Activated naive CD8-positive, alpha-beta T cell treated with anti-CD3 and anti-CD28 coated beads, Interleukin-2, amount 50 U/mL, for 16 hours (primary cell): ENCODE measurements around the gene LENG1.
"Not testable (repeated sequence)": the region's sequence is repeated elsewhere in the genome, so short reads cannot be mapped to it uniquely, and the experiment has no call there.

ENCODE experiments used
- DNase-seq: peaks from one replicate; pipeline ENCODE4 v3.0.0-alpha.2; 2020; ENCODE audit warnings: low read depth, low spot score

Gene LENG1

DNA sequence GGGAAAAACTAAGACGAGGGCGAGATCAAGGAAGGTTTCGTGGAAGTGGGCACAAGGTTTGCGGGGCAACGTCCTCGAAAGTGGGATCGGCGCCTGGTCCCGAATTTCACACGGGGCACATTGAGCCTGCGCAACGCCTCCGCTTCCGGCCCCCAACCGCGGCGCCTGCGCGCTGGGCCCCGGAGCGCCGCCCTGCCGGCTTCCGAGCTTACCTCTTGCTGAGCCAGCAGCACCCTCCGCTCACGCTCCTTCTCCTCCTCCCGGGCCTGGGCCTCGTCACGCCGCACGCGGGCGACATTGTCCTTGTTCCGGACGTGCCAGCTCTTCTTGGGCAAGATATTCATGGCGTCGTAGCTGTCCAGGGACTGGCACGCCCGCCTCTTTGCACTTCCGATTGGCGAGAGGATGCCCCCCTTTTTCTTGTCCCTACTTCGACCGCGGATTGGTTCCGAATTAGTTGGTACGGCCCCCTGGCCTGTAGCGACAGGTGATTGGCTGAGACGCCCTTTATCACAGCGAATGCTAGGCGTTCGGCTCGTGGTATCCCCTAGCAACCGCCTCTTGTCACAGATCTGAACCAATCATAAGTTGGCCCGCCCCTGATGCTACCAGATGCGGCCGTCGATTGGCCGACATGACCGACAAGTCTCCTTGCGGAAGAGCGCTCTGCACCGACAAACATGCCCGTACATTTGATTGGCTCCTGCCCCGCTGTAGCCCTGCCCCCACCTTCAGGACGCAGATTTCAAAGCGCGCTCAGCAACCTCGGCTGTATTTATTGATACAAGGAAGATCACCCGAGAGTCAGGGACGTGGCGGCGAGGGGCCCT is at the start of gene LENG1:
TSS of gene LENG1 (minus strand) at position 370 of the 830 bp plus-strand sequence. CDS start at position 344, 26 bp downstream.
- peak; percentile 97 for DNase-seq

DNA sequence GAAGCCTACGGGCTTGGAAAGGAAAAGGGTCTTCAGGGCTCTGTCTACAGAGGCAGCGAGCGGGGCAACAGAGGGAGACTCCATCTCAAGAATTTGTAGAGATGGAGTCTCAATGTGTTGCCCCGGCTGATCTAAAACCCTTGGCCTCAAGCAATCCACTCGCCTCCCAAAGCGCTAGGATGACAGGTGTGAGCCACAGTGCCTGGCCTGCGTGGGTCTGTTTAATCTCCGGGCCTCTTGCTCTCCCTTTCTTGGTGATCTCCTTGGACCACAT is 49.2 kb upstream of the LENG1 start:
- DNase-seq, result no peak

DNA sequence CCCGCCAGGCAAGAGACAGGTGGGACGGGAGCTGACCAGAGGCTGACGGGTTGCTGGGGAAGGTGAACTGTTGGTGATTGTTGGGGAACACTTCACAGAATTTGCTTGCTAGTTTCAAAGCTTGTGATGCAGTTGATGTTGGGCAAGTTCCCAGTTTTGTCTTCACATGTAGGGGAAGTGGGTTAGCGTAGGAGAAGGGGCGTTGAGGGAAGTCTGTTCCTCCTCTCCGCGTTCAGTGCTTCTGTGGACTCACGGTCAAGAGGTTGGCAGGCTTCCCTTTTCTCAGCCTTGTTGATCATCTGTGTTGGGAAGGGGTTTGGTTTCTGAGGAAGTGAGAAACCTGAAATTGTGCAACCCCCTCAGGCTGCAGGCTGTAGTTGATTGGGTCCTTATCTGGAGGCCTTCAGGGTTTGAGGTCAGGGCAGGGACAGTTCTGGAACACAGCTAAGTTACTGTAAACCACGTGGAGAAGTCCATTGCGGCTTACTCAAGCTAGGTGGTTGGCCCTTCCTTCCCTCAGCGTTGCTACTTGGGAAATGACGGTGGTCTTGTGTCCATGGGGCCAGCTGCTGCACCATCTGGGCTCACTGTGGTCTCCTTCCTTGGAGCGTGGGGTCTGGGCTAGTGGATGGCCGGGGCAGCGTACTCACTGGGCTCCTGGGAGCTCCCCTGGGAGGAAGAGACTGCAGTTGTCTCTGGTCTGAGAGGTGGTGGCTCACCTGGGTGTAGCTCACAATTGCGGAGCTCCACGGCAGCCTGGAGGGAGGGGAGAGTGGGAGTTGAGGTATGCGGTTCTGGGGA is 48.7 kb upstream of the LENG1 start:
- no peak for DNase-seq

DNA sequence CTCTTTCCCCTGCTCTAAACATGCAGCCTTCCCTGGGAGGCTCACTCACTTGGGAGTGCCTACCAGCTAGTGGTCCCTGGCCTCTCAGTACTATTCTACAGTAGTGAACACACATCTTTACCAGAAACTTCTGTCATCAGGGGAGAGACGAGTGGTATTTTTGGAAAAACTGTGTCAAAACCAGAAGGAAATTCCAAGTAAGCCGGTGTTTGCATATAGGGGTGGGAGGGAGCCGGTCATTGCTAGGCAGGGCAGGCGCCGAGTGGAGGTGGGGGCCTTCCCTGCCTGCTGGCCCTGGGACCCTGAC is 48.1 kb upstream of the LENG1 start:
- no peak for DNase-seq

DNA sequence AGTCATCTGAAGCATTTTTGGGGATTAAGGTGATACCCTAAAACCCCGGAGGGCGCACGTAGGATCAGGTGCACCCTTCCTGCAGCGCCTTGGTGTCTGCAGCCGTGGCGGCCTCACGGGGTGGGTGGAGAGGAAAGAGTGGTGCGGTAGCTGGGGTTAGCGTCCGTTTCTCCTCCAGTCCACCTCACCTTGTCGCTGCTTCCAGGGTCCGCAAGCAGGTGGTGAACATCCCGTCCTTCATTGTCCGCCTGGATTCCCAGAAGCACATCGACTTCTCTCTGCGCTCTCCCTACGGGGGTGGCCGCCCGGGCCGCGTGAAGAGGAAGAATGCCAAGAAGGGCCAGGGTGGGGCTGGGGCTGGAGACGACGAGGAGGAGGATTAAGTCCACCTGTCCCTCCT is 47.7 kb upstream of the LENG1 start:
- not testable (repeated sequence) for DNase-seq

DNA sequence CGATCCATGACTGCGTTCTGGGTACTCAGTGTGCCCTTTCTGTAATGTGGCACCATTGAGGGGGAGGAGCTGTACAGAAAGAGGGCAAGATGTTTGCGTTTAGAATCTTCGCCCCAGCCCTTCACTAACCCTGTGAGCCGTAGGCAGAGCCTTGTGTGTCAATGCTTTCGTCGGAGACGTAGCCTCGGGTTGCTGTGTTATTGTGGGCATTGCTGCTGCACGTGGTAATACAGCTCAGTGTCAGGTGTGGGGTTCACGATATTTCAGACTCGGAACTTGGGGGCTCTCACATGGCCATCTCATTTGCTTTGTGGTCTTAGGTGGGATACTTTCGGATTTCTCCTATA is 47.3 kb upstream of the LENG1 start:
- no peak for DNase-seq

DNA sequence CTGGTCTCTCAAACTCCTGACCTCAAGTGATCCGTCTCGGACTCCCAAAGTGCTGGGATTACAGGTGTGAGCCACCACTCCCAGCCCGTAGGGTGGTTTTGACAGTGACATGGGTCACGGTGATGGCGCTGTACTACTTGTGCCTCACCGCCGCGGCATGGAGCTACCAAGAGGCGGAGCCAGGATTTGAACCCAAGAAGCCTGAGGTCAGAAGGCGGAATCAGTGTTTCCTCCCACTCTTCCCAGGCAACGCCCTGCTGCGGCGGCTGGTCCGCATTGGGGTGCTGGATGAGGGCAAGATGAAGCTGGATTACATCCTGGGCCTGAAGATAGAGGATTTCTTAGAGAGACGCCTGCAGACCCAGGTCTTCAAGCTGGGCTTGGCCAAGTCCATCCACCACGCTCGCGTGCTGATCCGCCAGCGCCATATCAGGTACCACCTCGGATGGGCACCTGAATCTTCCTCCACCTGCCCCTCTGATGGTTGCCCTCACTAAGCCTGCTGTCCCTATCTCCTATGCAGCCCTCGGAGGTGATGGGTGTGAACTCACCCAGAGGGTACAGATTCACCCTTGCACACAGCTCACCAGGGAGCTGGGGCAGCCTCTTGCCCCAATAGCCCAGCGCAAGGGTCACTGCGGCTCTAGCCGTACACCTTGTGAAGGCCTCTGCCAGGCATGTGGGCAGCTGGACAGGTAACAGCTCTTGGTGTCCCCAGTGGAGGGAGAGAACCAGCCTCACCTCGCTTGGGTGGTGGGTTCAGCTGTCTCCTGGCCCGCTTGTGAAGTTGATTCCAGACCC is 46.7 kb upstream of the LENG1 start:
- no peak for DNase-seq

DNA sequence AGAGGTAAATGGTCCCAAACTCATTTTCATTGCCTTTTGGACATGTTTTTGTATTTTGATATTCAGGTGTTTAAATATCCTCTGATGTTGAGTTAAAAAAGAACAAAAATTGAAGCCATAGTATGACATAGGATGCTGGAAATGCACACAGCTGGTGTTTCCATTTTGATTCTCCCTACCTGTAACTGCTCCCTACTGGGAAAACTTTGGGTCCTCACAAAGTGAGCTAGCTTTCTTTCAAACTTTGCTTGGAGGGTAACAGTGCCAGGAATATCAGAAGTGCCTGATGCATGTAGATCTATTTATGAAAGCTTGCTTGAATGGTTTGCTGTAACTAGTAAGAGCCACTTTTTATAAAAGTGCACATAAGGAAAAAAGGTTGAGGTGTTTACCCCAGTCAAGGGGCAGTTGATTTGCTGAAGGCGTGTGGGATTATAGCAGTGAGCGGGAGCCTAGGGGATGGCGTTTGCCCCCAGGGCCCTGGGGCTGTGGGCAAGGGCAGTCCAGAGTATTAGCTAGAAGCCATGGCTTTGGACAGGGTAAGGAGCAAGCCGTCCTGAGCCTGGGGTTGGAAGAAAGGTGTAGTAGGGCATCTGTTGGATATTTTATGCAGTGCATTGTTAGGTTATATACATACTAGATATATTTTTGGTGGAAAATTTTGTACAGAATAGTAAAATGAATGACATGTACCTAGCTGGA is 45.4 kb upstream of the LENG1 start:
- DNase-seq, result no peak

DNA sequence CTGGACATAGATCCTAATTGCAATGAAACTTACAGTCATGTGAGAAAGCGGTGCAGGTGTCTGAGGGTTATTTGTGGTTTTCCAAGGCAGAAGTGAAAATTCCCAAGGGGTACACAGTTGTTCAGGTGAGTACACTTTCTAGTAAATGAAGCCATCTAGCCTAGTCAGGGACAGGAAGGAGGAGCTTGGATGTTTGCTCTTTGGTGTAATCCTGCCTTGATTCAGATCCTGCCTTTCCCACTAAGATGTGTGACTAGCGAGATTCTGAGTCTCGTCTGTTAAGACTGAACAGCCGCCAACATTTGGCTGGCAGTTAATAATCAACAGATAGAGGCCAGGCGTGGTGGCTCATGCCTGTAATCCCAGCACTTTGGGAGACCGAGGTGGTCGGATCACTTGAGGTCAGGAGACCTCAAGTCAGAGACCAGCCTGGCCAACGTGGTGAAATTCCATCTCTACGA is 43.7 kb upstream of the LENG1 start:
- DNase-seq, result no peak

DNA sequence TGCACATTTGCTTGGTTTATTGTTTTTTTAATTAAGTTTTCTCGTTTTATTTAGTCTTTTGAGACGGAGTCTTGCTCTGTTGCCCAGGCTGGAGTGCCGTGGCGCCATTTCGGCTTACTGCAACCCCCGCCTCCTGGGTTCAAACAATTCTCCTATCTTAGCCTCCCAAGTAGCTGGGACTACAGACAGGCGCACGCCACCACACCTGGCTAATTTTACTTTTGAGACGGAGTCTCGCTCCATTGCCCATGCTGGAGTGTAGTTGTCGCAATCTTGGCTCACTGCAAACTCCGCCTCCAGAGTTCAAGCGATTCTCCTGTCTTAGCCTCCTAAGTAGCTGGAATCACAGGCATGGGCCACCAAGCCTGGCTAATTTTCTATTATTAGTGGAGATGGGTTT is 42.5 kb upstream of the LENG1 start:
- no peak for DNase-seq

DNA sequence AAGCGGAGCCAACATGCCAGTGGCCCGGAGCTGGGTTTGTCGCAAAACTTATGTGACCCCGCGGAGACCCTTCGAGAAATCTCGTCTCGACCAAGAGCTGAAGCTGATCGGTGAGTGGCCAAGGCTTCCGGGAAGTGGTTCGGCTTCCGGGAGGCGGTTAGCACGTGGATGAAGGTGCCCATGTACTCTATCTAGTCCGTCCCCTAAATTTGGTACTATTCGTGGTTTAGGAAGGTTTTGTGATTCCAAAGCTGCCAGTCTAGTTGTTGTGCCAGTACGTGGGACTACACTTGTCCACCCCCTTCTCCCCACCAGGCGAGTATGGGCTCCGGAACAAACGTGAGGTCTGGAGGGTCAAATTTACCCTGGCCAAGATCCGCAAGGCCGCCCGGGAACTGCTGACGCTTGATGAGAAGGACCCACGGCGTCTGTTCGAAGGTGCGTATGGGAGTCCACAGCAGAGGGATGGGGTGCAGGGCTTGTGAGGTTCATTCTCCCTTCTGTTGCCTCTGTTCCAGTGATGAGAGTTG is 41.7 kb upstream of the LENG1 start:
- no peak for DNase-seq

DNA sequence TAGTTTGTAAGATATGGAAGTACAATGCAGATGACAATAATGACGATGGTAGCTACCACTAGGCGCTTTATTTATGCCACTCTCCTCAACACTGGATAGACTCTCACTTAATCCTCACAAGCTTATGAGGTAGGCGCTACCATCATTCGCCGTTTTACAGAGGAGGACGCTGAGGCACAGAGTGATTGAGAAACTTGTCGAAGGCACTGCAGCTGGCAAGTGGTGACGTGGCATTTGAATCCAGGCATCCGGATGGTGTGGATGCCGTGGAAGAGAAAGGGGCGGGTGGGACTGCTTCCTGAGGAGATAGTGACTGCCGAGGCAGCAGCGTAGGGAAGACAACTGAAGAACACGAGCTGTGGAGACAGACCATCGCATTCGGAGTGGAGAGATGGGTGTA is 39.9 kb upstream of the LENG1 start:
- DNase-seq, result no peak

DNA sequence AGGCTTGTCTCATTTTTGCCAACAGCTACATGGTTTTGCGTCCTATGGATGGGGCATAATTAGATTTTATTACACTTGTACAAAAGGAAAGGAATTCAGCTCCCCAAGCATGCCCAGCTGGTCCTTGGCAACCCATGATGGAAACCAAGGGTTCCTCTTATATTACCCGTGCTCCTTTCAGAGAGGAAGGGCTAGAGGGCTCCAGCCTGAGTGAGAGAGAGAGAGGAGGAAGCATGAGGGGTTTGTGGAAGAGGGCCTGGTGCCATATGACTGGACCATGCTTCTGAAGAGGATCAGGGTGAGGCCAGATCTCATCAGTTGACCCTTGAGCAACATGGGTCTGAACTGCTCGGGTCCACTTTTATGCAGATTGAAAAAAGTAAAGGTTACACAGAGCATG is 37.6 kb upstream of the LENG1 start:
- DNase-seq, result no peak

DNA sequence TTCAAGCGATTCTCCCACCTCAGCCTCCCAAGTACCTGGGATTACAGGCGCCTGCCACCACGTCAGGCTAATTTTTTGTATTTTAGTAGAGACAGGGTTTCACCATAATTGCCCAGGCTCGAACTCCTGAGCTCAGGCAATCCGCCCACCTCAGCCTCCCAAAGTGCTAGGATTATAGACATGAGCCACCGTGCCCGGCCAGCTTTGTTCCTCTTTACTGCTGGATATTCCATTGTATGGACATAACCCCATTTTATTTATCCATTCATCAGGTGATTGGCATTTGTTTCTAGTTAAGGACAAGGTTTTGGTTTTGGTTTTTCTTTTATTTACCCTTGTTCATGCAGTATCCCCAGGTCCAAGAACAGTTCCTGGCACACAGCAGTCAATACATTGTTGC is 37.0 kb upstream of the LENG1 start:
- DNase-seq, result no peak

DNA sequence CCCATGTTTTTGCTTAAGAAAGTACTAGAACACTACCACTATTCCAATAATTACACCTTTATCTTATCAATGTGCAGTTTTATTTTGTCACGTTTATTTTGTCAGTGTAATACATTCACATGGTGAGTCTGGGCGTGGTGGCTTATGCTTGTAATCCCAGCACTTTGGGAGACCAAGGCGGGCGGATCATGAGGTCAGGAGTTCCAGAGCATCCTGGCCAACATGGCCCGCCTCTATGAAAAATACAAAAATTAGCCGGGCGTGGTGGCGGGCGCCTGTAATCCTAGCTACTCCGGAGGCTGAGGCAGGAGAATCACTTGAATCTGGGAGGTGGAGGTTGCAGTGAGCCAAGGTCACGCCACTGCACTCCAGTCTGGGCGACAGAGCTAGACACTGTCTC is 34.9 kb upstream of the LENG1 start:
- not testable (repeated sequence) for DNase-seq

DNA sequence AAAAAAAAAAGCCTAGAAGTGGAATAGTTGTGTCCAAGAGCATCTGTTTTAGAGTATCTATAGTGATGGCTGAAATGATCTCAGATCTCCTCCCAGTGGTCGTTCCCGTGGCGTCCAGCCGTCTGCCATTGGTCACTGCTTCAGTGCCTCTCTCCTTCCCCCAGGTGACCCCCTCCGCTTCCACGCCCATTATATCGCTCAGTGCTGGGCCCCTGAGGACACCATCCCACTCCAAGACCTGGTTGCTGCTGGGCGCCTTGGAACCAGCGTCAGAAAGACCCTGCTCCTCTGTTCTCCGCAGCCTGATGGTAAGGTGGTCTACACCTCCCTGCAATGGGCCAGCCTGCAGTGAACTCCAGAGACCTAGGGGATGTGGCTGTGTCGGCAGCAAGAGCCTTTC is 33.5 kb upstream of the LENG1 start:
- DNase-seq, result no peak

DNA sequence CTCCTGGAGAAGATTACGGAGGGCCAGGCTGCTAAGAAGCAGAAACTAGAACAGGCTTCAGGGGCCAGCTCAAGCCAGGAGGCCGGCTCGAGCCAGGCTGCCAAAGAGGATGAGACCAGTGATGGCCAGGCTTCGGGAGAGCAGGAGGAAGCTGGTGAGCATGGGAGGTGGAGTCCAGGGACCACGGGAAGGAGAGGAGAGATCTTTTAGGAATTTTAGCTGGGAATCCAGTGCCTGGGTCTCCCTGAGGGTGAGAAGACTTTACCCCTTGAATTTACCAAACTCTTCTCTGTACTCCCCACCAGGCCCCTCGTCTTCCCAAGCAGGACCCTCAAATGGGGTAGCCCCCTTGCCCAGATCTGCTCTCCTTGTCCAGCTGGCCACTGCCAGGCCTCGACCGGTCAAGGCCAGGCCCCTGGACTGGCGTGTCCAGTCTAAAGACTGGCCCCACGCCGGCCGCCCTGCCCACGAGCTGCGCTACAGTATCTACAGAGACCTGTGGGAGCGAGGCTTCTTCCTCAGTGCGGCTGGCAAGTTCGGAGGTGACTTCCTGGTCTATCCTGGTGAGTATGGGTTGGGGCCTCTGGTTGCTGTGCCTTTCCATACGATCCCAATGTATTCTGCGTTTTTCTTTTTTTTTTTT is 32.4 kb upstream of the LENG1 start:
- DNase-seq, result no peak

DNA sequence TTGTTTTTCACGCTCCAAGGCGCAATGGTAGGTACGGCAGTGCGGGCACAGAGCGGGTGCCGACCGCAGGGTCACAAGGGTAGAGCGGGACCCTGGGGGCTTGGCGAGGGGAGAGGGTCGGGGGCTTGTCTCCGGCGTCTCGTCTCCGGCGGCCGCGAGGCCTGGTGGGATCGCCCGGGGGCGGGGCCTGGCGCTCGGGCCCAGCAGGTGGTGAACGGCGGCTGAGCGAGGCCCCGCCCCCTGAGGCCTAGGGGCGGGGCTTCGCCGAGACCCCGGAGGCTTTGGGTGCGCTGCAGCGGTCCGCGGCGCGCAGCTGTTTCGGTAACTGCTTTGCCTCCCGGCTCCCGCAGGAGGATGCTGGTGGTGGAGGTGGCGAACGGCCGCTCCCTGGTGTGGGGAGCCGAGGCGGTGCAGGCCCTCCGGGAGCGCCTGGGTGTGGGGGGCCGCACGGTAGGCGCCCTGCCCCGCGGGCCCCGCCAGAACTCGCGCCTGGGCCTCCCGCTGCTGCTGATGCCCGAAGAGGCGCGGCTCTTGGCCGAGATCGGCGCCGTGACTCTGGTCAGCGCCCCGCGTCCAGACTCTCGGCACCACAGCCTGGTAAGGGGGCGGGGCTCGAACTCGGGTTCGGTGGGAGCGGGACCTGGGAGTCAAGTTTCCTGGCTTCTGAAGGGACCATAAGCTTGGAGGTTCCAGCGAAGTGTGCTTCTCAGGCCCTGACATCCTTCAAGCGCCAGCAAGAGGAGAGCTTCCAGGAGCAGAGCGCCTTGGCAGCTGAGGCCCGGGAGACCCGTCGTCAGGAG is 31.7 kb upstream of the LENG1 start, which contains the start of gene TSEN34:
TSS of gene TSEN34 (plus strand) at position 298 of the 800 bp plus-strand sequence. CDS start at position 355, 57 bp downstream.
- peak; percentile 71 for DNase-seq

DNA sequence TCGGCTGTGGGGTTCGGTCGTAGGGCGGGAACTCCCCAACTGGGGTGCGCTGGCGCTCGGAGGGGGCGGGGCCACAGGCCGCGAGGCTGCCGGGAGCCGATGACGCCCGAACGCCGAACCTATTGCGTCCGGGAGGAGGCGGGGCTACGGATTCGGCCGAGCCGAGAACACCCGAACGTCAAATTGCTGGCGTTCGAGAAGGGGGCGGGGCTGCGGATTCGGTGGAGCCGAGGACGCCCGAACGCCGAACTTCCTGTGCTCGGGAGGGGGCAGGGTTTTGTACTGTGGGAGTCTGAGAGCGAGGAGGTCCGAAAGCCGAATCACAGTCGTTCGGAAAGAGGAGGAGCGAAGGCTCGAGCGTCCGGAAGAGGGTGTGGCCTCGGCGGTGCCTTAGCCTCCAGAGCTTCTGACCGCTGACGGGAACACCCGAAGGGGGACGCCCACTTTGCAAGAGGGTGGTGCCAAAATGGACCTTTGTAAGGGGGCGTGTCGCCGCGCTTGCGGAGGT is 31.0 kb upstream of the LENG1 start:
- peak; percentile 100 for DNase-seq
